Type B pancreatic cell (in vitro differentiated cells): ENCODE measurements around the gene APOC3. TPM values are rescaled to one million over a fixed set of nuclear protein-coding genes. Genes with fewer than 3 reads are reported as not detected.

ENCODE experiments used
- DNase-seq: peaks from one replicate; pipeline ENCODE4 v3.0.0; 2021; ENCODE audit warnings: mixed read lengths; ENCODE audit not compliant: unreplicated experiment; ENCODE audit errors: extremely low spot score
- H3K27ac Mint-ChIP-seq: 2 replicates; pipeline ENCODE4 v1.8.0; 2021; ENCODE audit warnings: mild to moderate bottlenecking, mixed read lengths
- H3K27me3 Mint-ChIP-seq: 2 replicates; pipeline ENCODE4 v1.8.0; 2021; ENCODE audit warnings: mixed read lengths
- H3K36me3 Mint-ChIP-seq: 2 replicates; pipeline ENCODE4 v1.8.0; 2021; ENCODE audit warnings: mixed read lengths
- H3K4me1 Mint-ChIP-seq: one replicate; pipeline ENCODE4 v1.8.0; 2021; ENCODE audit warnings: mixed read lengths; ENCODE audit not compliant: unreplicated experiment
- H3K4me3 Mint-ChIP-seq: 2 replicates; pipeline ENCODE4 v1.8.0; 2021; ENCODE audit warnings: mild to moderate bottlenecking, mixed read lengths
- H3K9me3 Mint-ChIP-seq: 2 replicates; pipeline ENCODE4 v1.8.0; 2021; ENCODE audit warnings: mixed read lengths
- CTCF ChIP-seq: fragments of 200-600 bp; sonication (generic); conservative IDR thresholded peaks from 2 replicates; pipeline ENCODE4 v1.5.0; 2021; ENCODE audit warnings: antibody characterized with exemption, mild to moderate bottlenecking
- total RNA-seq: library from RNA; stranded (reverse); gene quantifications from 2 replicates; pipeline ENCODE4 v1.2.1, GENCODE V29; 2021; ENCODE audit warnings: low replicate concordance

The APOC3 gene
- total RNA-seq, 1 donor from 2014 or later = 21.6 TPM

- Mint-ChIP-seq H3K36me3 (peaks cover 14% of the 10 kb centered on the region), H3K4me3 (no peak overlapping the region), H3K27me3 (no peaks in the 10 kb centered on the region), H3K9me3 (no peaks in the 10 kb centered on the region), H3K4me1 (peaks cover 8% of the 10 kb centered on the region), H3K27ac (no peak overlapping the region)
- no peak for TF ChIP-seq CTCF
- no peak for DNase-seq
These were observed 12.4 kb downstream of the APOC3 start for GRCh38 chr11:116842117-116842516.

- H3K36me3 Mint-ChIP-seq = peaks cover 14% of the 10 kb centered on the region
- peaks cover 8% of the 10 kb centered on the region for H3K4me1 Mint-ChIP-seq
- H3K27ac Mint-ChIP-seq = peak overlapping the region; percentile 46
- no peaks in the 10 kb centered on the region for H3K27me3 Mint-ChIP-seq
- no peaks in the 10 kb centered on the region for H3K9me3 Mint-ChIP-seq
- TF ChIP-seq CTCF = no peak
- no peak overlapping the region for H3K4me3 Mint-ChIP-seq
- no peak for DNase-seq
These were observed 13.2 kb downstream of the APOC3 start for GRCh38 chr11:116842909-116843308.

- Mint-ChIP-seq H3K9me3 (no peaks in the 10 kb centered on the region), H3K27me3 (no peaks in the 10 kb centered on the region), H3K27ac (no peak overlapping the region), H3K36me3 (peaks cover 14% of the 10 kb centered on the region), H3K4me1 (peaks cover 8% of the 10 kb centered on the region), H3K4me3 (no peak overlapping the region)
- no peak for TF ChIP-seq CTCF
- no peak for DNase-seq
These were observed 14.0 kb downstream of the APOC3 start for GRCh38 chr11:116843661-116844060.

GRCh38 chr11:116844722-116845121, 15.0 kb downstream of the APOC3 start:
- Mint-ChIP-seq H3K36me3 (peaks cover 17% of the 10 kb centered on the region), H3K27me3 (no peaks in the 10 kb centered on the region), H3K9me3 (no peaks in the 10 kb centered on the region), H3K27ac (no peak overlapping the region), H3K4me3 (no peak overlapping the region), H3K4me1 (peaks cover 5% of the 10 kb centered on the region)
- DNase-seq = no peak
- TF ChIP-seq CTCF = no peak

GRCh38 chr11:116847612-116848011, 17.9 kb downstream of the APOC3 start:
- no peaks in the 10 kb centered on the region for H3K9me3 Mint-ChIP-seq
- DNase-seq = no peak
- no peaks in the 10 kb centered on the region for H3K27me3 Mint-ChIP-seq
- H3K4me3 Mint-ChIP-seq = no peak overlapping the region
- H3K36me3 Mint-ChIP-seq = peaks cover 28% of the 10 kb centered on the region
- no peak for TF ChIP-seq CTCF
- H3K27ac Mint-ChIP-seq = no peak overlapping the region
- H3K4me1 Mint-ChIP-seq = peaks cover 3% of the 10 kb centered on the region

- H3K27me3 Mint-ChIP-seq = no peaks in the 10 kb centered on the region
- no peak overlapping the region for H3K4me3 Mint-ChIP-seq
- peaks cover 9% of the 10 kb centered on the region for H3K4me1 Mint-ChIP-seq
- TF ChIP-seq CTCF = no peak
- H3K36me3 Mint-ChIP-seq = peaks cover 26% of the 10 kb centered on the region
- no peak for DNase-seq
- H3K27ac Mint-ChIP-seq = no peak overlapping the region
- no peaks in the 10 kb centered on the region for H3K9me3 Mint-ChIP-seq
These were observed 19.4 kb downstream of the APOC3 start for GRCh38 chr11:116849060-116849459.
